ENCODE data around the gene SMIM35.

The SMIM35 gene

DNA sequence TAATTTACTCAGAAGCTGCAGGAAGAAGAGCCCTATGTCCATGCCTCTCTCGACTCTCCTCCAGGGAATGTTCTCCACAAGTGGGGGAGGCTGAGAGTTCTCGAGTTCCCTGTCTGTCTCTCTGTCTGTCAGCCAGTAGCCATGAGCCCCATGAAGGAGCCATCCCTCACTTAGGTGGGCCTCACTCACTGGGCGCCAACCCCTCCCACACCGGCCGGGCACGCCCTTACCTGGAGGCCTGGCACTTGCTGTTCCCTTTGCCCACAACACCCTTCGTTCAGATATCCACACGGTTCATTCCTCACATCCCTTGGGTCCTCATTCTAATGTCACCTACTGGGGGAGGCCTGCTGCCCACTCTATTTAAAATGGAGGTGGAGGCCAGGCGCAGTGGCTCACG is 114.7 kb downstream of the SMIM35 start:
- Mint-ChIP-seq H3K9me3 (no peaks in the 10 kb centered on the region), H3K4me1 (peaks cover 44% of the 10 kb centered on the region), H3K36me3 (no peaks in the 10 kb centered on the region), H3K27me3 (no peaks in the 10 kb centered on the region), H3K27ac (no peak overlapping the region), H3K4me3 (no peak overlapping the region)
- ATAC-seq: no peak

- H3K4me1 Mint-ChIP-seq: peaks cover 44% of the 10 kb centered on the region
Measured at GRCh38 chr11:117970400-117971024, 116.3 kb downstream of the SMIM35 start.

GRCh38 chr11:117969160-117969991 is 117.4 kb downstream of the SMIM35 start:
- Mint-ChIP-seq H3K27ac (no peak overlapping the region), H3K36me3 (no peaks in the 10 kb centered on the region), H3K27me3 (no peaks in the 10 kb centered on the region), H3K4me1 (peaks cover 33% of the 10 kb centered on the region), H3K4me3 (no peak overlapping the region), H3K9me3 (no peaks in the 10 kb centered on the region)
- no peak for ATAC-seq

More at GRCh38 chr11:117970400-117971024, 116.3 kb downstream of the SMIM35 start:
- no peaks in the 10 kb centered on the region for H3K36me3 Mint-ChIP-seq
- no peaks in the 10 kb centered on the region for H3K27me3 Mint-ChIP-seq
- no peaks in the 10 kb centered on the region for H3K9me3 Mint-ChIP-seq
- ATAC-seq: peak; percentile 47
- H3K4me3 Mint-ChIP-seq: no peak overlapping the region
- H3K27ac Mint-ChIP-seq: peak overlapping the region; percentile 46

DNA sequence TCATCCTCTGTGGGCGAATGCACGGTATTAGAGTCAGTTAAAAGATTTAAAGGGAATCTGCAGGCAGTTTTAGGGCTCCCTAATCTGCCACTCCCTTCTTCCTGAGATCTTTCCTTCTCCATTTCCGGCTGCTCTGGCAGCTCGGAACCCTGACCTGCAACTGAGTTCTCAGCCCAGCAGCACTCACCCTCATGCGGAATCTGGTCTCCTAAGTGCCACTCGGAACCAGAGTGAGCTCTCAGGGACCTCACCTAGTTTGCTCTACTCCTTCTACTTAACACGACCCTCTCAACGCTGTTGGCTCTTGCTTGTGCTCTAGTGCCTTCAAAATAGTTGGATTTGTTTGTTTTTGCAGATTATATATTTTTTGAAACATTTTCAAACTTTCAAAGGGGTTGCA is 119.9 kb downstream of the SMIM35 start:
- Mint-ChIP-seq H3K36me3 (no peaks in the 10 kb centered on the region), H3K4me3 (no peak overlapping the region), H3K9me3 (no peaks in the 10 kb centered on the region), H3K27ac (peak overlapping the region; percentile 0), H3K4me1 (peaks cover 23% of the 10 kb centered on the region), H3K27me3 (no peaks in the 10 kb centered on the region)
- ATAC-seq: no peak

- Mint-ChIP-seq H3K36me3 (peaks cover 26% of the 10 kb centered on the region), H3K4me1 (peaks cover 22% of the 10 kb centered on the region), H3K27ac (no peak overlapping the region), H3K27me3 (no peaks in the 10 kb centered on the region), H3K4me3 (no peak overlapping the region), H3K9me3 (peaks cover 13% of the 10 kb centered on the region)
- no peak for ATAC-seq
Measured at GRCh38 chr11:117962826-117963225, 123.9 kb downstream of the SMIM35 start.

DNA sequence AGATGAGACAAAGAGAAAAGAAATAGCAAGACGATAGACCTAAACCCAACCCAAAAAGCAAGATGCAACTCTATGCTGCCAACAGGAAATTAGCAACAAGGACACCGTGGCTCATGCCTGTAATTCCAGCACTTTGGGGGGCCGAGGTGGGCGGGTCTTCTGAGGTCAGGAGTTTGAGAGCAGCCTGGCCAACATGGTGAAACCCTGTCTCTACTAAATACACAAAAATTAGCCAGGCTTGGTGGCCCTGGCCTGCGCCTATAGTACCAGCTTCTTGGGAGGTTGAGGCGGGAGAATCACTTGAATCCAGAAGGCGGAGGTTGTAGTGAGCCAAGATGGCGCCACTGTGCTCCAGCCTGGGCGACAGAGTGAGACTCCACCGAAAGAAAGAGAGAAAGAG is 124.9 kb downstream of the SMIM35 start:
- Mint-ChIP-seq H3K9me3 (peaks cover 21% of the 10 kb centered on the region), H3K36me3 (peaks cover 35% of the 10 kb centered on the region), H3K4me3 (no peak overlapping the region), H3K27me3 (no peaks in the 10 kb centered on the region), H3K27ac (no peak overlapping the region), H3K4me1 (peaks cover 22% of the 10 kb centered on the region)
- no peak for ATAC-seq

- H3K4me1 Mint-ChIP-seq: peaks cover 22% of the 10 kb centered on the region
- ATAC-seq: no peak
- H3K27ac Mint-ChIP-seq: no peak overlapping the region
- no peak overlapping the region for H3K4me3 Mint-ChIP-seq
- H3K9me3 Mint-ChIP-seq: peaks cover 26% of the 10 kb centered on the region
- peaks cover 46% of the 10 kb centered on the region for H3K36me3 Mint-ChIP-seq
- H3K27me3 Mint-ChIP-seq: no peaks in the 10 kb centered on the region
Measured at GRCh38 chr11:117960406-117960805, 126.4 kb downstream of the SMIM35 start.

GRCh38 chr11:117959438-117960149 is 127.2 kb downstream of the SMIM35 start:
- Mint-ChIP-seq H3K27ac (peak overlapping the region; percentile 48), H3K9me3 (peaks cover 26% of the 10 kb centered on the region), H3K4me1 (peaks cover 22% of the 10 kb centered on the region), H3K27me3 (no peaks in the 10 kb centered on the region), H3K36me3 (peaks cover 46% of the 10 kb centered on the region), H3K4me3 (peak overlapping the region; percentile 22)
- no peak for ATAC-seq

DNA sequence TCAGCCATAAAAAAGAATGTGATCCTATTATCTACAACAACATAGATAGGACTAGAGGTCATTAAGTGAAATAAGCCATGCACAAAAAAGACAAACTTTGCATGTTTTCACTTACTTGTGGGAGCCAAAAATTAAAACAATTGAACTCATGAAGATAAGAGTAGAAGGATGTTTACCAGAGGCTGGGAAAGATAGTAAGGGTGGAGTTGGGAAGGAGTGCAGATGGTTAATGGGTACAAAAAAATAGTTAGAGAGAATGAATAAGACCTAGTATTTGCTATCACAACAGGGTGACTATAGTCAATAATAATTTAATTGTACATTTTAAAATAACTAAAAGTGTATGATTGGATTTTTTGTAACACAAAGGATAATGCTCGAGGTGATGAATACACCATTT is 127.8 kb downstream of the SMIM35 start:
- ATAC-seq: no peak
- H3K9me3 Mint-ChIP-seq: peaks cover 26% of the 10 kb centered on the region
- no peaks in the 10 kb centered on the region for H3K27me3 Mint-ChIP-seq
- H3K27ac Mint-ChIP-seq: peak overlapping the region; percentile 48
- H3K36me3 Mint-ChIP-seq: peaks cover 46% of the 10 kb centered on the region
- H3K4me3 Mint-ChIP-seq: no peak overlapping the region
- peaks cover 22% of the 10 kb centered on the region for H3K4me1 Mint-ChIP-seq
